DND-41 (cell line): ENCODE data around the gene SIRPD.

Source experiments
- CTCF ChIP-seq: IDR thresholded peaks from 2 replicates; pipeline ENCODE4 v1.5.1; 2012; ENCODE audit warnings: borderline replicate concordance, low read length, moderate library complexity, mild to moderate bottlenecking; ENCODE audit not compliant: poor library complexity, severe bottlenecking; ENCODE audit errors: extremely low read depth
- EZH2 ChIP-seq: IDR thresholded peaks from 3 replicates; pipeline ENCODE4 v1.6.1; 2012; ENCODE audit warnings: borderline replicate concordance, low read depth, mild to moderate bottlenecking, moderate library complexity, low read length, inconsistent platforms; ENCODE audit not compliant: severe bottlenecking

- TF ChIP-seq CTCF (no peak), EZH2 (no peak)
Measured at GRCh38 chr20:1577906-1578305, 20.4 kb upstream of the SIRPD start.
